T-helper 9 cell (primary cell): ENCODE results near the gene KCNMB2.
"Not testable (repeated sequence)": the region's sequence is repeated elsewhere in the genome, so short reads cannot be mapped to it uniquely, and the experiment has no call there.

Experiments
- DNase-seq: peaks from one replicate; pipeline ENCODE4 v3.0.0-alpha.2; 2020

The KCNMB2 gene

DNA sequence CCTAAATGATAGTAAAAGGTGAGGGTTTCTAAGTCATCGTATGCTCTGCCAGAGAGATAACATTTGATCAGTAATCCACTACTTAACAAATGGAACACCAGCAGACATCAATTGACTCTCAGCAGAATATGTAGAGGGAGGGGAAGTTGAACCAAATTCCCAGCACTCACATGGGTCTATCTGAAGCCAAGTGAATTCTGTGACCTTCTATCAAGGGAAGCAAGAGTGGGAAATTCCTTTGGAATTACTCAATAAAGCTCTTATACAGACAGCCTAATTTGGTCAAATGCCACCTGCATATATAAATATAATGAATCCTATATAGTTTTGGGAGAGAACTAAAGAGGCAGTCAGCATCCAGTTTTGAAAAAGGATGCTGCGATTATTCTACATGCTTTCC is 15.8 kb upstream of the KCNMB2 start:
- DNase-seq = no peak

GRCh38 chr3:178522200-178523052 is 13.8 kb upstream of the KCNMB2 start:
- DNase-seq = no peak

- DNase-seq = no peak
Observed at GRCh38 chr3:178525251-178525650, 11.0 kb upstream of the KCNMB2 start.

- DNase-seq = no peak
Observed at GRCh38 chr3:178526291-178526690, 9.9 kb upstream of the KCNMB2 start.

GRCh38 chr3:178527981-178528380 is 8.3 kb upstream of the KCNMB2 start:
- DNase-seq = no peak

GRCh38 chr3:178529606-178530225 is 6.5 kb upstream of the KCNMB2 start:
- no peak for DNase-seq

GRCh38 chr3:178532476-178532875 is 3.8 kb upstream of the KCNMB2 start:
- no peak for DNase-seq

GRCh38 chr3:178537122-178537705 is 978 bp downstream of the KCNMB2 start:
- DNase-seq = no peak

- no peak for DNase-seq
Observed at GRCh38 chr3:178538056-178538455, 1.8 kb downstream of the KCNMB2 start.

GRCh38 chr3:178540184-178540583 is 3.9 kb downstream of the KCNMB2 start:
- DNase-seq = no peak

- no peak for DNase-seq
Observed at GRCh38 chr3:178545337-178545736, 9.1 kb downstream of the KCNMB2 start.

GRCh38 chr3:178546079-178546478 is 9.8 kb downstream of the KCNMB2 start:
- no peak for DNase-seq

- DNase-seq = not testable (repeated sequence)
Observed at GRCh38 chr3:178549426-178549825, 13.2 kb downstream of the KCNMB2 start.

- DNase-seq = no peak
Observed at GRCh38 chr3:178551916-178552321, 15.7 kb downstream of the KCNMB2 start.

- no peak for DNase-seq
Observed at GRCh38 chr3:178558637-178559036, 22.4 kb downstream of the KCNMB2 start.

DNA sequence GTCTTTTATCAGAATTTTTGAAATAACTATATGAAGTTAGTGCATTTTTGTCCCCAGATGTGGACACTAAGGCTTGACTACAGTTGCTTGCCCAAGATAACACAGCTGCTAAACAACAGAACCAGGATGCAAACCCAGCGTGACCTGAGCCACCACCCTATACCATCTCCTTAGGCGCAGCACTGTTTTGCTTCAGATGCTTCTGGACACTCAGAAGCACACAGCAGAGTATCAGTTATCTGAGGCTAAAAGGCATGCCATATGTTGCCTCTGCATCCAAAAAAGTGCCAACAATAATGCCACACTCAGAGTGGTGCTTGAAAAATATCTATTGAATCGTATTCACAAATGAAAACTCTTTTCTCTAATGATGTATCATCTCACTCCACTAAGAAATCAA is 24.5 kb downstream of the KCNMB2 start:
- no peak for DNase-seq

- no peak for DNase-seq
Observed at GRCh38 chr3:178561239-178561638, 25.0 kb downstream of the KCNMB2 start.

DNA sequence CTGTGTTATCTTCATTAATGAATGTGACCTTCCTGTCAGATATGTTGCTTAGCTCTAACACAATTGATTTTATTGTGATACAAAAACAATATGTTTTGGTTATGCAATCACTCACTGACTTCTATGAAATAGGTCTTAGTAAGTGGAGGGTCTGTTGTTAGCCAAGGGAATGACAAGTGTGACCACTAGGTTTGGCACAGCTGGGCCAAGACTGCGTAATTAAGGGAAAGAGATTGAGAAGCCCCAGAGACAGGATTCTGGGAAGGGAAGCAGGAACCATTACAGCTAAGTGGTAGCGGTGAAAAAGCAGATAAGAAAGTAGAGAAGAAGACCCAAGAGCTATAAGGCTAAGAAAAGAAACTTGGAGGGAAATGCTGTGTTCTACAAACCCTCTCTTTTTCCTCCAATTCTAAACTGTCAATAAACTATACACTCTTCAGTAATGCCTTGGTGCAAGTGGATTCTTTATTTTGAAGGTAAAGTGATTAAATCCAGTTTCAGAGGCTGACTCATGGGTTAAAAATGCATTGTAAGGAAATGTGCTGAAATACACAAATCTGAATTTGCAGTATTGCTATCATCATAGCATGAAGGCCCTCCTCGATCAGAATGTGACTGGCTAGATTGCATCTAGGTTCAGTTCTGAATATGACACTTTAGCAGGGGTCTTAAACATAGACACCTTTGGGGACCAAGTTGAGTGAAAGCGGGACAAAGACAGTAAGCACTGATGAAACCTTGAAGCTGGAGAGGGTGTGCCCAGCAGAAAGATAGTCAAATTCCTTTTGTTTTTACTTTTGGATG is 26.1 kb downstream of the KCNMB2 start:
- no peak for DNase-seq

GRCh38 chr3:178562947-178563232 is 26.7 kb downstream of the KCNMB2 start:
- DNase-seq = no peak

- no peak for DNase-seq
Observed at GRCh38 chr3:178567611-178568010, 31.4 kb downstream of the KCNMB2 start.

GRCh38 chr3:178568155-178568731 is 32.0 kb downstream of the KCNMB2 start:
- DNase-seq = no peak

DNA sequence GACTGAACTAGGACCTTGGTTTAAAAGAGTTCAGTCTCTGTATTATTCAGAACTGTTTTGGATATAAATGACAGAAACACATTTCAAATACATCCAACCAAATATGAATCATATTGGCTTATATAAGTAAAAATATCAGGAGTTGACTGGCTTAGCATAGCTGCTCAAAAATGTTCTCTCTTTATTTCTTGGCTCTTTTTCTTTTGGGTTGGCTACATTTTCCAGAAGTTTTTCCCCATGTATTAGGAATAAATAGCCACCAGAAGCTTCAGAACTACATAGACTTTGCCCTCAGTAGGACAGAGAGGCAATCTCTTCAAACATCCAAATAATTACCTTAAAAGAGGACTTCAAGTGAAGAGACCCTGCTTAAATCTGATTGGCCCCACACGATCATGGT is 32.7 kb downstream of the KCNMB2 start:
- DNase-seq = no peak

- DNase-seq = no peak
Observed at GRCh38 chr3:178569826-178570225, 33.6 kb downstream of the KCNMB2 start.
